ENCODE data around the gene CDKAL1.

DNA sequence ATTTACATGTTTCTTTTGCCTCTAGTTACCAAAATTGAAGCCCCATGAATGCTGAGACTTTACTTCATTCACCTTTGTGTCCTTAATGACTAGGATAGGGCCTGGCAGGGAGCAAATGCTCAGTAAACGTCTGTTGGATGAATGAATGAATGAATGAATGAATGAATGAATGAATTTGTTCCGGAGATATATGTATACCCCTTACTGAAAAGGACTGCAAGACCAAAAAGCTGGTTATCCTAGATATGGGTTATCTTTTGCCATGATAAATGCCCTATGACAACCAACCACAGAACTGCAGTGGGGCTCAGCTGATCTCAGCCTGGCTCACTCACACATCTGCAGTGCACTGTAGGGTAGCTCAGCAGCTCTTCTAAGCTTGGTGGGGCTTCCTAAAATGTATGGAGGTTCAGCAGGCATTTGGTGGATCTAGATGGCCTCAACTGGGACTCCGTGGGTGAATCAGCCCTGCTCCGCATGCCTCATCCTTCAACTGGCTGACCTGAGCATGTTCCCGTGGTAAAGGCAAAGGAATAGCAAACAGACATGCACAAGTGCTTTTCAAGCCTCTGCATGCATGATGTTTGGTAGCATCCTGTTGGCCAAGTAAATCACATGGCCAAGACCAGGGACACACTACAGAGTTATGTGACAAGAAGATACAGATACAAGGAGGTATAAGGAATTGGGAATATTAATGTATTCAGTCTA, 680.6 kb downstream of the CDKAL1 start:
- no peak for TF ChIP-seq POLR2A (IDR thresholded peaks at IDR 0.05)
- TF ChIP-seq, protein P1, sequence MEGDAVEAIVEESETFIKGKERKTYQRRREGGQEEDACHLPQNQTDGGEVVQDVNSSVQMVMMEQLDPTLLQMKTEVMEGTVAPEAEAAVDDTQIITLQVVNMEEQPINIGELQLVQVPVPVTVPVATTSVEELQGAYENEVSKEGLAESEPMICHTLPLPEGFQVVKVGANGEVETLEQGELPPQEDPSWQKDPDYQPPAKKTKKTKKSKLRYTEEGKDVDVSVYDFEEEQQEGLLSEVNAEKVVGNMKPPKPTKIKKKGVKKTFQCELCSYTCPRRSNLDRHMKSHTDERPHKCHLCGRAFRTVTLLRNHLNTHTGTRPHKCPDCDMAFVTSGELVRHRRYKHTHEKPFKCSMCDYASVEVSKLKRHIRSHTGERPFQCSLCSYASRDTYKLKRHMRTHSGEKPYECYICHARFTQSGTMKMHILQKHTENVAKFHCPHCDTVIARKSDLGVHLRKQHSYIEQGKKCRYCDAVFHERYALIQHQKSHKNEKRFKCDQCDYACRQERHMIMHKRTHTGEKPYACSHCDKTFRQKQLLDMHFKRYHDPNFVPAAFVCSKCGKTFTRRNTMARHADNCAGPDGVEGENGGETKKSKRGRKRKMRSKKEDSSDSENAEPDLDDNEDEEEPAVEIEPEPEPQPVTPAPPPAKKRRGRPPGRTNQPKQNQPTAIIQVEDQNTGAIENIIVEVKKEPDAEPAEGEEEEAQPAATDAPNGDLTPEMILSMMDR (IDR thresholded peaks at IDR 0.05) = no peak
